Measurements from ENCODE around the gene RBPMS2. TPM values are rescaled to one million over a fixed set of nuclear protein-coding genes. Genes with fewer than 3 reads are reported as not detected.

RBPMS2 gene
- total and polyA plus RNA-seq, 4 donors = 0.42 to 7.9 (median 2.4) TPM

GRCh38 chr15:64763462-64763861 is 11.9 kb downstream of the RBPMS2 start:
- Histone ChIP-seq H3K27me3 (ENCODE audit: control insufficient read depth in 4 of 4, insufficient read depth in 4 of 4, low read length in 3 of 4) (no peaks in the 10 kb centered on the region), H3K9ac (ENCODE audit: low read depth in 1 of 2, low read length in 2 of 2) (no peak overlapping the region), H3K36me3 (ENCODE audit: control insufficient read depth in 4 of 4, insufficient read depth in 3 of 4, low read depth in 1 of 4, low read length in 3 of 4) (no peaks in the 10 kb centered on the region), H3K4me3 (ENCODE audit: low read depth in 1 of 3, low read length in 3 of 3) (no peak overlapping the region), H3K4me1 (ENCODE audit: control insufficient read depth in 4 of 4, insufficient read depth in 4 of 4, low read length in 3 of 4) (peaks cover 6 to 13% (median 10%) of the 10 kb centered on the region in 4 donors), H3K9me3 (ENCODE audit: control insufficient read depth in 4 of 4, low read length in 3 of 4) (no peaks in the 10 kb centered on the region), H3K27ac (ENCODE audit: low read depth in 1 of 2, low read length in 2 of 2) (no peak overlapping the region)
- no peak for DNase-seq (ENCODE audit: low spot score)
- TF ChIP-seq YY1 (IDR thresholded peaks at IDR 0.05) = no peak
- TF ChIP-seq RAD21 (IDR thresholded peaks at IDR 0.05) = no peak
- TF ChIP-seq SP1 (IDR thresholded peaks at IDR 0.05) = no peak
- TF ChIP-seq EGR1 (IDR thresholded peaks at IDR 0.05; ENCODE audit: low read depth in 2 of 2) = no peak
- no peak for TF ChIP-seq FOXA1 (IDR thresholded peaks at IDR 0.05)
- no peak for TF ChIP-seq ATF3 (IDR thresholded peaks at IDR 0.05)
- TF ChIP-seq MAX (IDR thresholded peaks at IDR 0.05) = no peak
- no peak for TF ChIP-seq HNF4G (IDR thresholded peaks at IDR 0.05)

GRCh38 chr15:64763021-64763420 is 12.4 kb downstream of the RBPMS2 start:
- no peak overlapping the region for H3K4me3 ChIP-seq (ENCODE audit: low read depth in 1 of 3, low read length in 3 of 3)
- 98% methylated on average over 8 of the region's 8 CpGs for WGBS
- no peak overlapping the region for H3K27ac ChIP-seq (ENCODE audit: low read depth in 1 of 2, low read length in 2 of 2)
- DNase-seq (ENCODE audit: low spot score) = no peak
- peaks cover 6 to 13% (median 10%) of the 10 kb centered on the region in 4 donors for H3K4me1 ChIP-seq (ENCODE audit: control insufficient read depth in 4 of 4, insufficient read depth in 4 of 4, low read length in 3 of 4)
- no peaks in the 10 kb centered on the region for H3K36me3 ChIP-seq (ENCODE audit: control insufficient read depth in 4 of 4, insufficient read depth in 3 of 4, low read depth in 1 of 4, low read length in 3 of 4)
- TF ChIP-seq RAD21 (IDR thresholded peaks at IDR 0.05) = no peak
- no peak for TF ChIP-seq SP1 (IDR thresholded peaks at IDR 0.05)
- TF ChIP-seq NR2F2 (IDR thresholded peaks at IDR 0.05) = no peak
- no peak for TF ChIP-seq FOXA2 (IDR thresholded peaks at IDR 0.05)
- no peak for TF ChIP-seq FOXA1 (IDR thresholded peaks at IDR 0.05)
- TF ChIP-seq TAF1 (conservative IDR thresholded peaks at IDR 0.05) = no peak
- no peak for TF ChIP-seq YY1 (IDR thresholded peaks at IDR 0.05)
- no peak for TF ChIP-seq REST (IDR thresholded peaks at IDR 0.05)
- no peak for TF ChIP-seq GABPA (IDR thresholded peaks at IDR 0.05 in 1 of 2, conservative IDR thresholded peaks at IDR 0.05 in 1 of 2)
- TF ChIP-seq RXRA (IDR thresholded peaks at IDR 0.05) = no peak
- no peak for TF ChIP-seq CTCF (IDR thresholded peaks at IDR 0.05; ENCODE audit: low read depth, low read length, missing input control)
- TF ChIP-seq ZBTB33 (IDR thresholded peaks at IDR 0.05) = no peak
- no peak for TF ChIP-seq MAX (IDR thresholded peaks at IDR 0.05)
- no peak for TF ChIP-seq ATF3 (IDR thresholded peaks at IDR 0.05)
- no peak for TF ChIP-seq EGR1 (IDR thresholded peaks at IDR 0.05; ENCODE audit: low read depth in 2 of 2)
- no peak for TF ChIP-seq JUND (IDR thresholded peaks at IDR 0.05)
- H3K9me3 ChIP-seq (ENCODE audit: control insufficient read depth in 4 of 4, low read length in 3 of 4) = no peaks in the 10 kb centered on the region
- no peaks in the 10 kb centered on the region for H3K27me3 ChIP-seq (ENCODE audit: control insufficient read depth in 4 of 4, insufficient read depth in 4 of 4, low read length in 3 of 4)
- no peak overlapping the region for H3K9ac ChIP-seq (ENCODE audit: low read depth in 1 of 2, low read length in 2 of 2)

All from liver (tissue), 9 donors.